ENCODE data around the gene ZNF223. TPM values are rescaled to one million over a fixed set of nuclear protein-coding genes. Genes with fewer than 3 reads are reported as not detected.
A peak's percentile ranks its signal among the peaks of the same experiment; 100 is the strongest.

Gene ZNF223
- total RNA-seq, 1 donor from 2014 or later = 5.3 TPM

DNA sequence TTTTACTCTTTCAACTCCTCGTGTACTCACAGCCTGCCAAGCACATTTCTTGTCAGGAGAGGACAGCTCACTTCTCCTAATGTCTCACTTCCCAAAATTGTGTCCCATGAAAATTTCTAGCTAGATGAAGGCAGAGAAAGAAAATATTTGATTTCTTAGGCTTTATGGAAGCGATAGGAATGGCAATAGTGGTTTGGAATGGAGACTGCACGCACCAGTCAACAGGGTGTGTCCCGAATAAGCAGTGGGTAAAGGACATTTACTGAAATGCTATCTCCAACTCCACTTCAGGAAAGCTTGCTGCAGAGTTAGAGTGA is 27.0 kb upstream of the ZNF223 start:
- H3K27ac Mint-ChIP-seq (ENCODE audit: unreplicated experiment) = peak overlapping the region; percentile 97
- peaks cover 38% of the 10 kb centered on the region for H3K36me3 Mint-ChIP-seq (ENCODE audit: unreplicated experiment)
- H3K9me3 Mint-ChIP-seq (ENCODE audit: unreplicated experiment) = peaks cover 42% of the 10 kb centered on the region
- peaks cover 19% of the 10 kb centered on the region for H3K27me3 Mint-ChIP-seq (ENCODE audit: unreplicated experiment)
- no peak for TF ChIP-seq CTCF (IDR thresholded peaks at IDR 0.05)
- H3K4me3 Mint-ChIP-seq (ENCODE audit: unreplicated experiment) = peak overlapping the region; percentile 97
- no peak for DNase-seq (ENCODE audit: extremely low spot score, unreplicated experiment)
- peaks cover 17% of the 10 kb centered on the region for H3K4me1 Mint-ChIP-seq (ENCODE audit: unreplicated experiment)

- no peak for TF ChIP-seq CTCF (IDR thresholded peaks at IDR 0.05)
- DNase-seq (ENCODE audit: extremely low spot score, unreplicated experiment) = peak; percentile 89
- H3K9me3 Mint-ChIP-seq (ENCODE audit: unreplicated experiment) = peaks cover 42% of the 10 kb centered on the region
- peak within 1 kb of the TSS; percentile 97 for H3K27ac Mint-ChIP-seq (ENCODE audit: unreplicated experiment)
- H3K36me3 Mint-ChIP-seq (ENCODE audit: unreplicated experiment) = peaks cover 43% of the 10 kb centered on the region
- H3K4me1 Mint-ChIP-seq (ENCODE audit: unreplicated experiment) = peaks cover 17% of the 10 kb centered on the region
- H3K4me3 Mint-ChIP-seq (ENCODE audit: unreplicated experiment) = peak within 1 kb of the TSS; percentile 97
- peaks cover 15% of the 10 kb centered on the region for H3K27me3 Mint-ChIP-seq (ENCODE audit: unreplicated experiment)
Observed at GRCh38 chr19:44025217-44025936, 26.5 kb upstream of the ZNF223 start, which contains the start of gene ZNF222. TSS of gene ZNF222 (plus strand) at chr19:44025379. CDS start at chr19:44025437, 58 bp downstream.

- Mint-ChIP-seq H3K36me3 (ENCODE audit: unreplicated experiment) (peaks cover 54% of the 10 kb centered on the region), H3K27me3 (ENCODE audit: unreplicated experiment) (peaks cover 6% of the 10 kb centered on the region), H3K27ac (ENCODE audit: unreplicated experiment) (no peak overlapping the region), H3K9me3 (ENCODE audit: unreplicated experiment) (peaks cover 47% of the 10 kb centered on the region), H3K4me1 (ENCODE audit: unreplicated experiment) (peaks cover 17% of the 10 kb centered on the region), H3K4me3 (ENCODE audit: unreplicated experiment) (no peak overlapping the region)
- TF ChIP-seq CTCF (IDR thresholded peaks at IDR 0.05) = no peak
- no peak for DNase-seq (ENCODE audit: extremely low spot score, unreplicated experiment)
Observed at GRCh38 chr19:44026622-44027021, 25.2 kb upstream of the ZNF223 start.

DNA sequence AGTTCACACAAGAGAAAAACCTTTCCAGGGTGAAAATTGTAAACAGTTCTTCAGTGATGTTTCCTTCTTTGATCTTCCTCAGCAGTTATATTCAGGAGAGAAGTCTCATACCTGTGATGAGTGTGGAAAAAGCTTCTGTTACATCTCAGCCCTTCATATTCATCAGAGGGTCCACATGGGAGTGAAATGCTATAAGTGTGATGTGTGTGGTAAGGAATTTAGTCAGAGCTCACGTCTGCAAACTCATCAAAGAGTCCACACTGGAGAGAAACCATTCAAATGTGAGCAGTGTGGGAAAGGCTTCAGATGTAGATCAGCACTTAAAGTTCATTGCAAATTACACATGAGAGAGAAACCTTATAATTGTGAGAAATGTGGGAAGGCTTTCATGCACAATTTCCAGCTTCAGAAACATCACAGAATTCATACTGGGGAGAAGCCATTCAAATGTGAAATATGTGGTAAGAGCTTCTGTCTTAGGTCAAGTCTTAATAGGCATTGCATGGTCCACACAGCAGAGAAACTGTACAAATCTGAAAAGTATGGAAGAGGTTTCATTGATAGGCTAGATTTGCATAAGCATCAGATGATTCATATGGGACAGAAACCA is 19.7 kb upstream of the ZNF223 start:
- Mint-ChIP-seq H3K36me3 (ENCODE audit: unreplicated experiment) (peaks cover 62% of the 10 kb centered on the region), H3K9me3 (ENCODE audit: unreplicated experiment) (peaks cover 55% of the 10 kb centered on the region)

More for the DNA sequence above, 19.7 kb upstream of the ZNF223 start:
- no peak overlapping the region for H3K4me3 Mint-ChIP-seq (ENCODE audit: unreplicated experiment)
- H3K4me1 Mint-ChIP-seq (ENCODE audit: unreplicated experiment) = no peaks in the 10 kb centered on the region
- no peak overlapping the region for H3K27ac Mint-ChIP-seq (ENCODE audit: unreplicated experiment)
- H3K27me3 Mint-ChIP-seq (ENCODE audit: unreplicated experiment) = no peaks in the 10 kb centered on the region
- no peak for TF ChIP-seq CTCF (IDR thresholded peaks at IDR 0.05)
- no peak for DNase-seq (ENCODE audit: extremely low spot score, unreplicated experiment)

All from osteocyte (in vitro differentiated cells).